NCI-H2196 treated with DMSO at 0.1 percent for 48 hours (cell line): ENCODE results near the gene IL17REL.

ENCODE experiments used
- DNase-seq: peaks from one replicate; lab custom pipeline; 2025; ENCODE audit not compliant: unreplicated experiment; lab: John Stamatoyannopoulos, UW

Gene IL17REL

GRCh38 chr22:50008151-50009040 is 4.2 kb downstream of the IL17REL start:
- DNase-seq, result peak; percentile 21

GRCh38 chr22:50007057-50007511 is 5.5 kb downstream of the IL17REL start:
- DNase-seq, result no peak

GRCh38 chr22:50004918-50005317 is 7.6 kb downstream of the IL17REL start:
- DNase-seq, result no peak

- DNase-seq, result no peak
These were observed 9.8 kb downstream of the IL17REL start for GRCh38 chr22:50002791-50003190.

DNA sequence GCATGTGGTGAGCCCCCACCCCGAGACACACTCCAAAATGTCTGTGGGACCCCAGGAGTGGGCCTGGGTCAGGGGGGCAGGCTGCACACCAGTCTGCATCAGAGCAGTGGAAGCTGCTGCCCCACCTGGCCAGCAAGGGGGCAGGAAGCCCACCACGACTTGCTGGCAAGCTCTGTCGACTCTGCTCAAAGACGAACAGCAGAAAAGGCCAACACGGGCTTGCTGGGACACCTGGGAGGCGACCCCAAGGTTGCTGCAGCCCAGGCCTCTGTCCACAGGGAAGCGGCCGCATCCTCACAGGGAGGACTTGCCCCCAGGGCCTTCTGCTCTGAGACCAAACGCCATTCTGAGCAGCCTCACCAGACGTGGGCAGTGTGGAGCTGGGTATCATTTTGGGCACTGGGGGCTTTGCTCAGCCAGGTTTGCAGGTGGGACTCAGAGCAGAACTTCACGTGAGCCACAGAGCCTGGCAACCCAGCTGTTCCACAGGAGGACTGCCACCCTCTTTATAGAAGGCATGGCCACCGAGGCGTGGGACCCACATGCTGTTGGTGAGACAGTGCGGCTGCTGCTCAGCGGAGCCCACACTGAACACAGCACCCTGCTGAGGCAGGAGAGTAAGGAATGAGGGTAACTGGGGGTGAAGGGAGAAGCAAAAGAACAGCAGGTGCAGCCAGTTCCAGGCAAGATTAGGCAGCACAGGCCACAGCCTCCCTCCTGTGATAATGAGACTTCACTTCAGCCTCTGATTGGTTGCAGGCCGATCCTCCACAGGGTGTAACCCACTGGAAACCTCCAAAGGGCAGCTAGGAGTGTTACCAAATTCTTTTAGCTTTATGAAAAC is 11.0 kb downstream of the IL17REL start:
- no peak for DNase-seq

GRCh38 chr22:50000587-50001387 is 11.8 kb downstream of the IL17REL start:
- no peak for DNase-seq

GRCh38 chr22:49999946-50000586 is 12.5 kb downstream of the IL17REL start:
- no peak for DNase-seq

DNA sequence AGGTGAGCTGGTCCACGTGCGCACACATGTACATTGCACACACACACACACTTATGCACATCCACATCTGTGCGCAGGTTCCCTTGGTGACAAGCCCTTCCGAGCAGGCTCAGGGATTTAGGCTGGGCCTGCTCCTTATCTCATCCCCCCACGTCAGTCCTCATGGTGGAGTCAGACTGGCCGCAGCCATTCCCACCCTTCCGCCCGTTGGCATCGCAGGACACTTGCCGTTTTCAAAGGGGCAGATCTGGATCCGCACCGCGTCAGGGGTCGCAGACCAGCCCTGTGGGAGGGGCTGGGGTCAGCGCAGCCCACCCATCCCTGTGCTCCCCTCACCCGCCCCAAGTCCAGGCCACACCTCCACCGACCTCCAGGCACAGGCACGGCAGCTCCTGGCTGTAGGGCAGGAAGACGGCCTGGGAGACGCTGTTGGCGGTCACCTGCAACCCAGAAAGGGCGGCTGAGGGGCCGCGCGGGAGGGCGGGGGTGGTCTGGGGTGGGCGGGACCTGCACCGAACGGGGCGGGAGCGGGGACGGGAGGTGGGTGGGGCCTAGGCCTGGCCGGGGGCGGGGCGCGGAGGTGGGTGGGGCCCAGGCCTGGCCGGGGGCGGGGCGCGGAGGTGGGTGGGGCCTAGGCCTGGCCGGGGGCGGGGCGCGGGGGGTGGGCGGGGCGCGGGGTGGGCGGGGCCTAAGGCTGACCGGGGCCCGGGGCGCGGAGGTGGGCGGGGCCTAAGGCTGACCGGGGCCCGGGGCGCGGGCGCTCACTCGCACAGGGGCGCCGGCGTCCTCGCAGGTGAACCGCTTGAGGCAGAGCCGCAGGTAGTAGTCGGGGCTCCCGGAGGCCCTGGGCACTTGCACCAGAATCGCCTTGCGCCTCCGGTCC is 13.3 kb downstream of the IL17REL start:
- no peak for DNase-seq

GRCh38 chr22:49998718-49999062 is 13.9 kb downstream of the IL17REL start:
- no peak for DNase-seq

DNA sequence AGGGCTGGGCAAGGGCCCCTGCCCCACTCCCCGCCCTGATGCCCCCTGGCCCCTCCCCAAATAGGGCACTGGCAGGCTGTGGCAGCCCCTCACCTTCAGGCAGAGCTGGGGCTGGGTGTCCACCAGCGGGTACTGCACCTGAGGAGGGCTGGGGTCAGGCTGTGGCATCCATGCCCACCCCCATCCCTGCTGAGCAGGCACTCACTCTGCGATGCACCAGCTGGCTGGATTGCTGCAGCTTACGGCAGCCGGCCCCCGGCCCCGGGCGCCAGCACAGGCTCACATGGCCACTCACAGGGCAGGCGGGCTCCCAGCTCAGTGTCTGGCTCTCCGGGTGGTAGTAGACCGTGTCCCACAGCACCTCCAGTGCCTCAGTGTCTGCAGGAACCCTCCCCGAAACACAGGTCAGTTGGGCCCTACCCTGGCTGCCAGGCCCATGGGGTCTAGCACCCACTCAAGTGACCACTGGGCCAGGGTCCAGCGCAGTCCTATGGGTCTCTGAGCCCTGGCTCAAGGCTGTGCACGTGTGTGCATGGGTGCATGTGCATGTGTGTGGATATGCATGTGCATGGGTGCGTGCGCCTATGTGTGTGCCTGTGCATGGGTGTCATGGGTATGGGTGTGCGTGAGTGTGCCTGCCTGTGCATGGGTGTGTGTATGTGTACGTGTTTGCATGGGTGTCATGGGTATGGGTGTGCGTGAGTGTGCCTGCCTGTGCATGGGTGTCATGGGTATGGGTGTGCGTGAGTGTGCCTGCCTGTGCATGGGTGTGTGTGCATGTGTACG is 14.4 kb downstream of the IL17REL start:
- no peak for DNase-seq

- no peak for DNase-seq
These were observed 15.3 kb downstream of the IL17REL start for GRCh38 chr22:49997251-49997599.

DNA sequence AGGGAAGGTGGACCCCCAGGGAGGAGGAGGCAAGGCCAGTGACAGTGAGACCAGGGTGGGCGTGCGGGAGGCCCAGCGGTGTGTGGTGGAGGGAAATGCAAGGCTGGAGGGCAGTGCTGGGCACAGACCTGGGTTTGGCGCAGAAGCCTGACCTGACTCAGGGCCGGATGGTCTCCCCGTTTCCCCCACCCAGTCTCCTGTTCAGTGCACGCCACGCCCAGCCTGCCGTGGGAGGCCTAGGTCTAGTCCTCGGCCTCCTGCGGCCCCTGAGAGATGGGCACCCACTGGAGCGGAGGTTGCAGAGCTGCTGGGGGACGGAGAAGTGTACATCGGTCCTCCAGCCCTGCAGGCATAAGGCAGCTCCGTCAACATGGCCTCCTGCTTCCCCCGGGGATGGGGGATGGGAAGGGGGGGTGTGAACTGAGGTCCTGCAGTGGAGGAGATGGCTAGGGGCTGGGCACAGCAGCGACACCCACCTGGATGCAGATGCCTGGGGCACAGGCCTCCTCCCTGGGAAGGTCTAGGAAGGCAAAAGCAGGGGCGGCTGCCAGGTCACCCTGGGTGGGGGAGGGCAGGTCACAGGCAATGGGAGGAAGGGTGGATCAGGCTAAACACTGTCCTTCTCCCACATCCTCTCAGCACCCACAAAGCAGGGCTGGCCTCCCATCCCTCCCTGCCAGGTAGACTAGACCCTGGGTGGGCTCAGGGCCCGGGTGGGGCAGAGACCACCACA is 15.9 kb downstream of the IL17REL start:
- DNase-seq, result no peak

GRCh38 chr22:49996119-49996517 is 16.4 kb downstream of the IL17REL start:
- no peak for DNase-seq

DNA sequence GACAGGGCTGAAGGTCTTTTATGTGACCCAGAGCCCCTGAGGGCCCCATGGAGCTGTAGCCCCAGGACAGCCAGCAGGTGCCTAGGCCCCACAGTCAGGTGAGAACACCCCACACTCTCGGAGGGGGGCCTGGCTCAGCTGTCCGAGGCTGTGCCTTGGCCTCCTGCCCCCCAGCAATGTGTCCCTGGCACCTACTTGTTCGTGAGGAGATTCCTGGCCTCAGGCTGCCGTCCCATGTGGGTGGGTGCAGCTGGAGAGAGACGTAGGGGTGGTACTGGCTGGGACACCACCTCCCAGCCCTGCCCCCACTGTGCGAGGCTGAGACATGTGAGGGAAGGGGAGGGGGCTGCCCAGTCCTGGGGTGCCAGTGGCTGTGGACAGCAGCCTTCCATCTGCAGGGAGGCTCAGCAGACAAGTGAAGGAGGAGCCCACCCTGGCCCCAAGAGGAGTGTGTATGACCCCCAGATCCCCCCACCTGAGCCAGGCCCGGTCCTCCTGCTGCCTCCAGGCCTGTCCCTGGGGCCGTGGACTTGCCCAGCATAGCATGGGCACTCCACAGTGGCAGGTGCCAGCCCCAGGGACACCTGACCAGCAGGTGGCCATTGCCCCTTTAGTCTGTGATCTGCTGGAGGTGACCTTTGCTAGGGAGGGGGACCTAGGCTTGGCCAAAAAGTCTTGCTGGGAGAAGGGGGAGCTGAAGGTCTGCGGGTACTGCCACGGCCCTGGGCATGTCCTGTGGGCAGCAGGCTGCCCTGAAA is 17.0 kb downstream of the IL17REL start:
- DNase-seq, result no peak

GRCh38 chr22:49995041-49995360 is 17.6 kb downstream of the IL17REL start:
- no peak for DNase-seq

- DNase-seq, result no peak
These were observed 18.1 kb downstream of the IL17REL start for GRCh38 chr22:49994361-49995040.

DNA sequence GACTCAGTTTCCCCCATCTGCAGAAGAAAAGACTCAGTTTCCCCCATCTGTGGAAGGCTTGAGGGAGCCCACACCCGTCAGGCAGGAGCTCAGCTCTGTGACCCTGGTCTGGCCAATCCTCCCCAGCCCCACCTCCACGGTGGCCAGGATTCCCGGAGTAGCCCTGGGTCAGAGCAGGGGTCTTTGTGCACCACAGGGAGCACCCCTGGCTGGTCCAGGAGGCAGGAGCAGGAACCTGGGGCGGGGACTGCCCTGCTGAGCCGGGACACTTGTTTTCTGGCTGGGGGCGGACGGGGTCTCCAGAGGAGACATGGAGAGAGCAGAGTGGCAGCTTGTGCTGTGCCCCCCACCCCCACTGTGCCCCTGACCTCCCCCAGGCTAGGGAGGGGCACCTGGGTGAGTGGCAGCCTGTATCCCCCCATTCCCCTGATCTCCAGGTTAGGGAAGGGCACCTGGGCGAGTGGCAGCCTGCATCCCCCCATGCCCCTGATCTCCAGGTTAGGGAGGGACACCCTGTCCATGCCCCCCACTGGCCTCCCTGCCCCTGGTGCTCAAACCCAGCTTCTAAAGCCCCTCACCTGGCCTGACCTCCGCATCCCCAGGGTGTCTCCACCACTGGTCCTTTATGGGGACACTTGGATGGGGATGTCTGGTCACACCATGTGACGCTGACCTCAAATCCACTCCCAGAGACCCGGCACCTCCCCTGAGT is 18.8 kb downstream of the IL17REL start:
- no peak for DNase-seq
